ENCODE data around the gene GFY.

- no peak for TF ChIP-seq SUZ12 (IDR thresholded peaks at IDR 0.05; ENCODE audit: extremely low read depth, insufficient read depth, insufficient read length)
- no peak for TF ChIP-seq ZNF274 (IDR thresholded peaks at IDR 0.05; ENCODE audit: low read depth, low read length)
- no peak for TF ChIP-seq YY1 (IDR thresholded peaks at IDR 0.05; ENCODE audit: insufficient read depth, insufficient read length)
These were observed 26.4 kb downstream of the GFY start, which contains the start of gene PIH1D1 for GRCh38 chr19:49451430-49452181.

Measured in NT2/D1 (cell line).